ENCODE data around the gene IQSEC1. TPM values are rescaled to one million over a fixed set of nuclear protein-coding genes. Genes with fewer than 3 reads are reported as not detected.

The IQSEC1 gene
- total RNA-seq, 1 experiment from 2014 or later = 28.1 TPM

- Histone ChIP-seq H3K36me3 (ENCODE audit: control insufficient read depth in 1 of 2, insufficient read depth in 2 of 2, low read length in 2 of 2) (no peaks in the 10 kb centered on the region), H3K9ac (ENCODE audit: low read length) (no peak overlapping the region), H3K4me3 (replicated peaks in 1 of 2; ENCODE audit: low read depth in 1 of 2, low read length in 2 of 2) (no peak overlapping the region), H3K9me3 (ENCODE audit: control insufficient read depth in 1 of 2, insufficient read depth in 1 of 2, low read depth in 1 of 2, low read length in 2 of 2) (no peaks in the 10 kb centered on the region), H4K20me1 (ENCODE audit: insufficient read depth) (no peaks in the 10 kb centered on the region), H3K4me1 (ENCODE audit: control insufficient read depth in 1 of 2, insufficient read depth in 2 of 2, low read length in 2 of 2) (peaks cover 3 to 6% of the 10 kb centered on the region in 2 experiments; a peak in 3 of 4 replicates), H3K79me2 (ENCODE audit: insufficient read depth, low read length) (peaks cover 58% of the 10 kb centered on the region), H3K27ac (ENCODE audit: low read depth, low read length) (no peak overlapping the region), H3K9me2 (ENCODE audit: insufficient read depth) (no peaks in the 10 kb centered on the region), H3K4me2 (ENCODE audit: low read length) (no peak overlapping the region), H3K27me3 (ENCODE audit: insufficient read depth, low read length) (no peaks in the 10 kb centered on the region), H2AFZ (ENCODE audit: low read depth, low read length, poor library complexity, severe bottlenecking) (no peak overlapping the region)
- DNase-seq (ENCODE audit: low read depth, low spot score) (no peak), ATAC-seq (no peak)
- TF ChIP-seq POLR2AphosphoS5 (IDR thresholded peaks at IDR 0.05; ENCODE audit: low read depth, low read length) (no peak), ELF1 (IDR thresholded peaks at IDR 0.05; ENCODE audit: borderline replicate concordance, low read depth) (no peak), FOSL1 (IDR thresholded peaks at IDR 0.05; ENCODE audit: low read depth) (no peak), MAX (IDR thresholded peaks at IDR 0.05) (no peak), TCF7L2 (IDR thresholded peaks at IDR 0.05; ENCODE audit: borderline replicate concordance, extremely low read depth, insufficient read depth, insufficient read length) (no peak), EZH2 (IDR thresholded peaks at IDR 0.05) (no peak), CTCF (IDR thresholded peaks at IDR 0.05 in 2 of 3, conservative IDR thresholded peaks at IDR 0.05 in 1 of 3; ENCODE audit: borderline replicate concordance in 1 of 3, insufficient read depth in 1 of 3, low read depth in 2 of 3, low read length in 2 of 3) (no peak), SIN3A (IDR thresholded peaks at IDR 0.05; ENCODE audit: low read depth) (no peak), JUND (IDR thresholded peaks at IDR 0.05) (no peak), REST (IDR thresholded peaks at IDR 0.05; ENCODE audit: low read depth) (no peak), CBX3 (IDR thresholded peaks at IDR 0.05; ENCODE audit: low read depth) (no peak)
- ChIA-PET RAD21 (ENCODE audit: low non-redundant PET in 1 of 2, low total read pairs in 2 of 2, uncharacterized antibody in 2 of 2, unreplicated experiment in 2 of 2) (no interaction called here), POLR2A (no interaction called here), CTCF (no interaction called here)
- BruUV-seq (replicated peaks) = no TSS peak
- intact Hi-C loops (cut with micrococcal nuclease) = no loop called here
Observed at GRCh38 chr3:12961697-12962036, 111.6 kb downstream of the IQSEC1 start.
